ENCODE data around the gene SORT1.

Gene SORT1

GRCh38 chr1:109263597-109264378 is 133.9 kb downstream of the SORT1 start:
- peak in 52 of 58 donors; percentile 37 to 94 (median 74) for DNase-seq

GRCh38 chr1:109263234-109263596 is 134.5 kb downstream of the SORT1 start:
- peak in 7 of 58 donors; percentile 44 to 75 (median 57) for DNase-seq

- DNase-seq: peak in 1 of 58 donors; percentile 31
Measured at GRCh38 chr1:109262231-109263055, 135.3 kb downstream of the SORT1 start.

- no peak for DNase-seq
Measured at GRCh38 chr1:109261578-109261977, 136.1 kb downstream of the SORT1 start.

- DNase-seq: no peak
Measured at GRCh38 chr1:109261006-109261405, 136.7 kb downstream of the SORT1 start.

GRCh38 chr1:109259674-109260557 is 137.8 kb downstream of the SORT1 start:
- no peak for DNase-seq
